HEK293 (cell line): ENCODE data around the gene PDZRN3.

Experiments used
- CTCF ChIA-PET: fragments of 350-600 bp; formaldehyde crosslinking; extraction: SDS; loops from one replicate; lab custom pipeline; 2021; ENCODE audit warnings: antibody characterized with exemption; lab: Yijun Ruan, JAX
- POLR2A ChIA-PET: fragments of 300-600 bp; formaldehyde crosslinking; extraction: SDS; loops from one replicate; lab custom pipeline; 2020; ENCODE audit warnings: antibody characterized with exemption, inconsistent platforms; lab: Yijun Ruan, JAX
- H3K27ac ChIP-seq: fragments of 200-500 bp; sonication (Bioruptor generic); 2 replicates; pipeline ENCODE4 v1.5.1; 2014; ENCODE audit warnings: low read depth, low read length, control low read depth, inconsistent platforms; ENCODE audit errors: extremely low read depth
- H3K36me3 ChIP-seq, 2 experiments: fragments of 200-500 bp in 1 of 2; sonication (Bioruptor generic) in 1 of 2; 1 replicate in 1 of 2; 2 replicates in 1 of 2; pipeline ENCODE4 v1.5.1; 2014 to 2017; ENCODE audit warnings: inconsistent platforms in 2 of 2, low read length in 2 of 2; ENCODE audit not compliant: control insufficient read depth in 2 of 2, insufficient read depth in 1 of 2
- H3K4me1 ChIP-seq: fragments of 200-500 bp; sonication (Bioruptor generic); 2 replicates; pipeline ENCODE4 v1.5.1; 2014; ENCODE audit warnings: mild to moderate bottlenecking, low read length, inconsistent platforms; ENCODE audit not compliant: control insufficient read depth, insufficient read depth
- H3K4me3 ChIP-seq: 2 replicates; pipeline ENCODE4 v1.5.1; 2011; ENCODE audit warnings: low read depth, mild to moderate bottlenecking, control low read depth, low read length, moderate library complexity
- H3K9me3 ChIP-seq: fragments of 200-500 bp; sonication (Bioruptor generic); 2 replicates; pipeline ENCODE4 v1.5.1; 2014; ENCODE audit warnings: low read depth, low read length, inconsistent platforms; ENCODE audit not compliant: control insufficient read depth, insufficient read depth
- KLF1 ChIP-seq: fragments of 450-650 bp; formaldehyde crosslinking; IDR thresholded peaks from 2 replicates; pipeline ENCODE4 v1.5.1; 2016; ENCODE audit warnings: missing biosample characterization, missing genetic modification characterization
- KLF16 ChIP-seq: fragments of 450-650 bp; formaldehyde crosslinking; IDR thresholded peaks from 2 replicates; pipeline ENCODE4 v1.5.1; 2017; ENCODE audit warnings: missing biosample characterization, missing genetic modification characterization
- KLF7 ChIP-seq: fragments of 450-650 bp; formaldehyde crosslinking; IDR thresholded peaks from 2 replicates; pipeline ENCODE4 v1.5.1; 2016; ENCODE audit warnings: missing biosample characterization, missing genetic modification characterization, borderline replicate concordance
- MEIS1 ChIP-seq: sonication (generic); formaldehyde crosslinking; IDR thresholded peaks from 2 replicates; pipeline ENCODE4 v1.8.1; 2022; ENCODE audit warnings: missing genetic modification reagents, mild to moderate bottlenecking, borderline replicate concordance
- TSHZ1 ChIP-seq: fragments of 450-650 bp; formaldehyde crosslinking; IDR thresholded peaks from 2 replicates; pipeline ENCODE4 v1.5.1; 2016; ENCODE audit warnings: missing biosample characterization, missing genetic modification characterization, borderline replicate concordance
- ZBTB8A ChIP-seq: fragments of 450-650 bp; formaldehyde crosslinking; IDR thresholded peaks from 2 replicates; pipeline ENCODE4 v1.5.1; 2016; ENCODE audit warnings: missing biosample characterization, missing genetic modification characterization
- ZFP3 ChIP-seq: fragments of 450-650 bp; formaldehyde crosslinking; IDR thresholded peaks from 2 replicates; pipeline ENCODE4 v1.5.1; 2016; ENCODE audit warnings: low read depth, missing biosample characterization, missing genetic modification characterization
- ZNF132 ChIP-seq: fragments of 450-650 bp; formaldehyde crosslinking; IDR thresholded peaks from 2 replicates; pipeline ENCODE4 v1.5.1; 2017; ENCODE audit warnings: missing biosample characterization, missing genetic modification characterization, borderline replicate concordance
- ZNF138 ChIP-seq: fragments of 450-650 bp; formaldehyde crosslinking; IDR thresholded peaks from 2 replicates; pipeline ENCODE4 v1.5.1; 2016; ENCODE audit warnings: missing biosample characterization, missing genetic modification characterization, borderline replicate concordance
- ZNF174 ChIP-seq: fragments of 450-650 bp; formaldehyde crosslinking; IDR thresholded peaks from 2 replicates; pipeline ENCODE4 v1.5.0; 2017; ENCODE audit warnings: missing biosample characterization, mild to moderate bottlenecking, missing genetic modification characterization
- ZNF18 ChIP-seq: fragments of 450-650 bp; formaldehyde crosslinking; IDR thresholded peaks from 2 replicates; pipeline ENCODE4 v1.5.1; 2016; ENCODE audit warnings: missing biosample characterization, missing genetic modification characterization
- ZNF202 ChIP-seq: fragments of 450-650 bp; formaldehyde crosslinking; IDR thresholded peaks from 2 replicates; pipeline ENCODE4 v1.5.1; 2016; ENCODE audit warnings: missing biosample characterization, missing genetic modification characterization, borderline replicate concordance
- ZNF24 ChIP-seq: fragments of 450-650 bp; formaldehyde crosslinking; IDR thresholded peaks from 2 replicates; pipeline ENCODE4 v1.5.1; 2016; ENCODE audit warnings: missing biosample characterization, missing genetic modification characterization
- ZNF292 ChIP-seq: fragments of 450-650 bp; formaldehyde crosslinking; IDR thresholded peaks from 2 replicates; pipeline ENCODE4 v1.5.1; 2016; ENCODE audit warnings: low read depth, missing biosample characterization, missing genetic modification characterization, borderline replicate concordance
- ZNF423 ChIP-seq: fragments of 450-650 bp; formaldehyde crosslinking; IDR thresholded peaks from 2 replicates; pipeline ENCODE4 v1.5.1; 2016; ENCODE audit warnings: missing biosample characterization, missing genetic modification characterization
- ZNF510 ChIP-seq: fragments of 450-650 bp; formaldehyde crosslinking; IDR thresholded peaks from 2 replicates; pipeline ENCODE4 v1.5.1; 2018; ENCODE audit warnings: mild to moderate bottlenecking, missing genetic modification characterization, missing biosample characterization; ENCODE audit not compliant: insufficient replicate concordance
- ZNF548 ChIP-seq: fragments of 450-650 bp; formaldehyde crosslinking; IDR thresholded peaks from 2 replicates; pipeline ENCODE4 v1.5.1; 2016; ENCODE audit warnings: missing biosample characterization, missing genetic modification characterization
- ZNF624 ChIP-seq: fragments of 450-650 bp; formaldehyde crosslinking; IDR thresholded peaks from 2 replicates; pipeline ENCODE4 v1.5.1; 2017; ENCODE audit warnings: missing biosample characterization, missing genetic modification characterization
- ZNF658 ChIP-seq: fragments of 450-650 bp; formaldehyde crosslinking; IDR thresholded peaks from 2 replicates; pipeline ENCODE4; 2016; ENCODE audit warnings: missing biosample characterization, missing genetic modification characterization
- ZSCAN23 ChIP-seq: fragments of 450-650 bp; formaldehyde crosslinking; IDR thresholded peaks from 2 replicates; pipeline ENCODE4 v1.5.1; 2016; ENCODE audit warnings: missing biosample characterization, missing genetic modification characterization
- TF ChIP-seq, protein P1 (sequence below): fragments of 450-650 bp; formaldehyde crosslinking; IDR thresholded peaks from 2 replicates; pipeline ENCODE4 v1.5.1; 2016; ENCODE audit warnings: missing biosample characterization, missing genetic modification characterization
- TF ChIP-seq, protein P2 (sequence below): fragments of 450-650 bp; formaldehyde crosslinking; IDR thresholded peaks from 2 replicates; pipeline ENCODE4 v1.5.1; 2016; ENCODE audit warnings: missing biosample characterization, missing genetic modification characterization
- TF ChIP-seq, protein P3 (sequence below): fragments of 450-650 bp; formaldehyde crosslinking; IDR thresholded peaks from 2 replicates; pipeline ENCODE4 v1.5.1; 2016; ENCODE audit warnings: missing biosample characterization, missing genetic modification characterization

Gene PDZRN3

GRCh38 chr3:73547427-73548248, 77.1 kb downstream of the PDZRN3 start:
- ChIA-PET POLR2A (no interaction called here), CTCF (no interaction called here)
- Histone ChIP-seq H3K9me3 (no peaks in the 10 kb centered on the region), H3K36me3 (no peaks in the 10 kb centered on the region), H3K4me3 (no peak overlapping the region), H3K27ac (no peak overlapping the region), H3K4me1 (no peaks in the 10 kb centered on the region; the same call in 1 of the 2 replicates)
- no peak for TF ChIP-seq ZSCAN23 (tag by site-specific recombination)
- TF ChIP-seq ZNF174, result no peak
- no peak for TF ChIP-seq ZNF138 (tag by site-specific recombination)
- TF ChIP-seq ZNF423 (tag by site-specific recombination), result no peak
- no peak for TF ChIP-seq ZNF548
- no peak for TF ChIP-seq ZNF202 (tag by site-specific recombination)
- TF ChIP-seq, protein P1, sequence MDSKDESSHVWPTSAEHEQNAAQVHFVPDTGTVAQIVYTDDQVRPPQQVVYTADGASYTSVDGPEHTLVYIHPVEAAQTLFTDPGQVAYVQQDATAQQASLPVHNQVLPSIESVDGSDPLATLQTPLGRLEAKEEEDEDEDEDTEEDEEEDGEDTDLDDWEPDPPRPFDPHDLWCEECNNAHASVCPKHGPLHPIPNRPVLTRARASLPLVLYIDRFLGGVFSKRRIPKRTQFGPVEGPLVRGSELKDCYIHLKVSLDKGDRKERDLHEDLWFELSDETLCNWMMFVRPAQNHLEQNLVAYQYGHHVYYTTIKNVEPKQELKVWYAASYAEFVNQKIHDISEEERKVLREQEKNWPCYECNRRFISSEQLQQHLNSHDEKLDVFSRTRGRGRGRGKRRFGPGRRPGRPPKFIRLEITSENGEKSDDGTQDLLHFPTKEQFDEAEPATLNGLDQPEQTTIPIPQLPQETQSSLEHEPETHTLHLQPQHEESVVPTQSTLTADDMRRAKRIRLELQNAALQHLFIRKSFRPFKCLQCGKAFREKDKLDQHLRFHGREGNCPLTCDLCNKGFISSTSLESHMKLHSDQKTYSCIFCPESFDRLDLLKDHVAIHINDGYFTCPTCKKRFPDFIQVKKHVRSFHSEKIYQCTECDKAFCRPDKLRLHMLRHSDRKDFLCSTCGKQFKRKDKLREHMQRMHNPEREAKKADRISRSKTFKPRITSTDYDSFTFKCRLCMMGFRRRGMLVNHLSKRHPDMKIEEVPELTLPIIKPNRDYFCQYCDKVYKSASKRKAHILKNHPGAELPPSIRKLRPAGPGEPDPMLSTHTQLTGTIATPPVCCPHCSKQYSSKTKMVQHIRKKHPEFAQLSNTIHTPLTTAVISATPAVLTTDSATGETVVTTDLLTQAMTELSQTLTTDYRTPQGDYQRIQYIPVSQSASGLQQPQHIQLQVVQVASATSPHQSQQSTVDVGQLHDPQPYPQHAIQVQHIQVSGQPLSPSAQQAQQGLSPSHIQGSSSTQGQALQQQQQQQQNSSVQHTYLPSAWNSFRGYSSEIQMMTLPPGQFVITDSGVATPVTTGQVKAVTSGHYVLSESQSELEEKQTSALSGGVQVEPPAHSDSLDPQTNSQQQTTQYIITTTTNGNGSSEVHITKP, result no peak
- no peak for TF ChIP-seq ZNF292 (tag by site-specific recombination)
- no peak for TF ChIP-seq MEIS1
- TF ChIP-seq, protein P2, sequence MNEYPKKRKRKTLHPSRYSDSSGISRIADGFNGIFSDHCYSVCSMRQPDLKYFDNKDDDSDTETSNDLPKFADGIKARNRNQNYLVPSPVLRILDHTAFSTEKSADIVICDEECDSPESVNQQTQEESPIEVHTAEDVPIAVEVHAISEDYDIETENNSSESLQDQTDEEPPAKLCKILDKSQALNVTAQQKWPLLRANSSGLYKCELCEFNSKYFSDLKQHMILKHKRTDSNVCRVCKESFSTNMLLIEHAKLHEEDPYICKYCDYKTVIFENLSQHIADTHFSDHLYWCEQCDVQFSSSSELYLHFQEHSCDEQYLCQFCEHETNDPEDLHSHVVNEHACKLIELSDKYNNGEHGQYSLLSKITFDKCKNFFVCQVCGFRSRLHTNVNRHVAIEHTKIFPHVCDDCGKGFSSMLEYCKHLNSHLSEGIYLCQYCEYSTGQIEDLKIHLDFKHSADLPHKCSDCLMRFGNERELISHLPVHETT (tag by site-specific recombination), result no peak
- no peak for TF ChIP-seq KLF1 (tag by site-specific recombination)
- no peak for TF ChIP-seq KLF16 (tag by site-specific recombination)
- no peak for TF ChIP-seq TSHZ1
- no peak for TF ChIP-seq ZNF624
- no peak for TF ChIP-seq ZNF658 (tag by site-specific recombination)

DNA sequence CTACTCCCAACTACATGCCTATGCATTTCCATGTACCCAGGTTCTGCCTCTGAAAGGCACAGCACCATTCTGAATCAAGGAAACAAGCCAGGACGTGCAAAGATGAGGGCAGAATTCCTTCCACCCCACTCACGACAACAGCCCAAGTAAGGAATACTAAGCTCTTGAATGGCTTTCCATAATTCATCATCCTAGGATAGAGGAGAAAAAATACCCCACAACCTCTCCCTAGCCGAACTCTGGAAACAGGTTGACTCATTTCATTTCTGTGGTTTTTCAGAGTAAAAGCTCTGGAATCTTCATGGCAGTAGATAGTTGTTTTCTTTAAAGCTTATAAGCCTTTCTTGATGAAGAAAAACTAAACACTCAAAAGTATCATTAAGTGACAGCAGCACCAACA, 77.8 kb downstream of the PDZRN3 start:
- ChIA-PET CTCF (no interaction called here), POLR2A (no interaction called here)
- H3K36me3 ChIP-seq, result no peaks in the 10 kb centered on the region
- H3K9me3 ChIP-seq, result no peaks in the 10 kb centered on the region
- TF ChIP-seq KLF7 (tag by site-specific recombination), result no peak
- no peak for TF ChIP-seq ZBTB8A (tag by site-specific recombination)
- no peak for TF ChIP-seq ZFP3 (tag by site-specific recombination)
- TF ChIP-seq ZNF18 (tag by site-specific recombination), result no peak
- TF ChIP-seq, protein P3, sequence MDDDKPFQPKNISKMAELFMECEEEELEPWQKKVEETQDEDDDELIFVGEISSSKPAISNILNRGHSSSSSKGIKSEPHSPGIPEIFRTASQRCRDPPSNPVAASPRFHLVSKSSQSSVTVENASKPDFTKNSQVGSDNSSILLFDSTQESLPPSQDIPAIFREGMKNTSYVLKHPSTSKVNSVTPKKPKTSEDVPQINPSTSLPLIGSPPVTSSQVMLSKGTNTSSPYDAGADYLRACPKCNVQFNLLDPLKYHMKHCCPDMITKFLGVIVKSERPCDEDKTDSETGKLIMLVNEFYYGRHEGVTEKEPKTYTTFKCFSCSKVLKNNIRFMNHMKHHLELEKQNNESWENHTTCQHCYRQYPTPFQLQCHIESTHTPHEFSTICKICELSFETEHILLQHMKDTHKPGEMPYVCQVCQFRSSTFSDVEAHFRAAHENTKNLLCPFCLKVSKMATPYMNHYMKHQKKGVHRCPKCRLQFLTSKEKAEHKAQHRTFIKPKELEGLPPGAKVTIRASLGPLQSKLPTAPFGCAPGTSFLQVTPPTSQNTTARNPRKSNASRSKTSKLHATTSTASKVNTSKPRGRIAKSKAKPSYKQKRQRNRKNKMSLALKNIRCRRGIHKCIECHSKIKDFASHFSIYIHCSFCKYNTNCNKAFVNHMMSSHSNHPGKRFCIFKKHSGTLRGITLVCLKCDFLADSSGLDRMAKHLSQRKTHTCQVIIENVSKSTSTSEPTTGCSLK (tag by site-specific recombination), result no peak
- TF ChIP-seq ZNF132 (tag by site-specific recombination), result no peak
- no peak for TF ChIP-seq ZNF24
- no peak for TF ChIP-seq ZNF510 (tag by site-specific recombination)
- no peak overlapping the region for H3K27ac ChIP-seq
- no peaks in the 10 kb centered on the region for H3K4me1 ChIP-seq
- H3K4me3 ChIP-seq, result no peak overlapping the region
